HepG2 (cell line): ENCODE measurements around the gene ARL5A. TPM values are rescaled to one million over a fixed set of nuclear protein-coding genes. Genes with fewer than 3 reads are reported as not detected.

ENCODE experiments used
- ELF1 ChIP-seq: sonication (generic); formaldehyde crosslinking; IDR thresholded peaks from 2 replicates; pipeline ENCODE4 v1.4.0; 2020; ENCODE audit warnings: missing genetic modification reagents
- MIER3 ChIP-seq: IDR thresholded peaks from 2 replicates; pipeline ENCODE4 v1.6.1; 2016; ENCODE audit warnings: missing compliant biosample characterization, borderline replicate concordance
- NFE2L1 ChIP-seq: sonication (generic); formaldehyde crosslinking; IDR thresholded peaks from 2 replicates; pipeline ENCODE4 v1.4.0; 2020; ENCODE audit warnings: missing genetic modification reagents, mild to moderate bottlenecking, borderline replicate concordance
- NPAS2 ChIP-seq: sonication (generic); formaldehyde crosslinking; IDR thresholded peaks from 2 replicates; pipeline ENCODE4 v1.8.0; 2022; ENCODE audit warnings: mild to moderate bottlenecking, missing genetic modification reagents, borderline replicate concordance
- NRL ChIP-seq: sonication (generic); formaldehyde crosslinking; IDR thresholded peaks from 2 replicates; pipeline ENCODE4 v1.5.0; 2020; ENCODE audit warnings: missing genetic modification reagents, mild to moderate bottlenecking, moderate library complexity, borderline replicate concordance
- PAX8 ChIP-seq: sonication (generic); formaldehyde crosslinking; IDR thresholded peaks from 2 replicates; pipeline ENCODE4 v1.8.0; 2022; ENCODE audit warnings: mild to moderate bottlenecking, missing genetic modification reagents, borderline replicate concordance
- PCBP2 ChIP-seq: fragments of 200-400 bp; formaldehyde crosslinking; optimal IDR thresholded peaks from 2 replicates; pipeline ENCODE3; 2018; ENCODE audit warnings: low read length, low read depth; ENCODE audit not compliant: poor library complexity, severe bottlenecking
- PRMT3 ChIP-seq: sonication (generic); formaldehyde crosslinking; IDR thresholded peaks from 2 replicates; pipeline ENCODE4 v1.8.1; 2022; ENCODE audit warnings: low read depth, mild to moderate bottlenecking, moderate library complexity, missing genetic modification reagents, borderline replicate concordance
- RBM22 ChIP-seq: fragments of 200-400 bp; formaldehyde crosslinking; optimal IDR thresholded peaks from 2 replicates; pipeline ENCODE3; 2017; ENCODE audit warnings: mild to moderate bottlenecking, low read length, moderate library complexity
- REXO4 ChIP-seq: sonication (generic); formaldehyde crosslinking; IDR thresholded peaks from 2 replicates; pipeline ENCODE4 v1.8.0; 2022; ENCODE audit warnings: missing genetic modification reagents, mild to moderate bottlenecking, borderline replicate concordance
- RFX3 ChIP-seq: IDR thresholded peaks from 2 replicates; pipeline ENCODE4 v1.6.1; 2016; ENCODE audit warnings: missing biosample characterization, missing genetic modification reagents
- RXRA ChIP-seq: sonication (generic); formaldehyde crosslinking; IDR thresholded peaks from 2 replicates; pipeline ENCODE4 v1.5.1; 2020; ENCODE audit warnings: missing genetic modification reagents
- SAFB2 ChIP-seq: sonication (generic); formaldehyde crosslinking; IDR thresholded peaks from 2 replicates; pipeline ENCODE4 v1.5.1; 2020; ENCODE audit warnings: missing genetic modification reagents, low read depth, mild to moderate bottlenecking, borderline replicate concordance
- SMAD1 ChIP-seq: sonication (generic); formaldehyde crosslinking; IDR thresholded peaks from 2 replicates; pipeline ENCODE4 v1.4.0; 2020; ENCODE audit warnings: missing genetic modification reagents, low read depth, mild to moderate bottlenecking, borderline replicate concordance
- SP1 ChIP-seq, 2 experiments: fragments of 450-650 bp in 1 of 2; sonication (generic) in 1 of 2; formaldehyde crosslinking in 1 of 2; IDR thresholded peaks; 2 replicates each; pipeline versions ENCODE4 v1.4.0 to v1.6.1; 2016 to 2020; ENCODE audit warnings: missing genetic modification reagents in 1 of 2
- SP140L ChIP-seq: sonication (generic); formaldehyde crosslinking; IDR thresholded peaks from 2 replicates; pipeline ENCODE4 v1.4.0; 2020; ENCODE audit warnings: missing genetic modification reagents, borderline replicate concordance
- TSC22D2 ChIP-seq: sonication (generic); formaldehyde crosslinking; IDR thresholded peaks from 2 replicates; pipeline ENCODE4 v1.5.1; 2020; ENCODE audit warnings: missing genetic modification reagents, mild to moderate bottlenecking, borderline replicate concordance
- ZC3H13 ChIP-seq: sonication (generic); formaldehyde crosslinking; IDR thresholded peaks from 2 replicates; pipeline ENCODE4 v1.8.1; 2023; ENCODE audit warnings: mild to moderate bottlenecking, missing genetic modification reagents, moderate library complexity
- ZFP41 ChIP-seq: sonication (generic); formaldehyde crosslinking; IDR thresholded peaks from 2 replicates; pipeline ENCODE4 v1.4.0; 2020; ENCODE audit warnings: mild to moderate bottlenecking, missing genetic modification reagents, borderline replicate concordance
- ZFY ChIP-seq: sonication (generic); formaldehyde crosslinking; IDR thresholded peaks from 2 replicates; pipeline ENCODE4 v1.4.0; 2020; ENCODE audit warnings: missing genetic modification reagents
- ZNF24 ChIP-seq: fragments of 450-650 bp; IDR thresholded peaks from 2 replicates; pipeline ENCODE4 v1.6.1; 2017; ENCODE audit warnings: antibody characterized with exemption, mild to moderate bottlenecking
- ZNF451 ChIP-seq: sonication (generic); formaldehyde crosslinking; IDR thresholded peaks from 2 replicates; pipeline ENCODE4 v1.5.0; 2020; ENCODE audit warnings: mild to moderate bottlenecking, missing genetic modification reagents
- ZNF510 ChIP-seq: sonication (generic); formaldehyde crosslinking; IDR thresholded peaks from 2 replicates; pipeline ENCODE4 v1.4.0; 2020; ENCODE audit warnings: low read depth, mild to moderate bottlenecking, missing genetic modification reagents
- ZNF530 ChIP-seq: sonication (generic); formaldehyde crosslinking; IDR thresholded peaks from 2 replicates; pipeline ENCODE4 v1.5.0; 2020; ENCODE audit warnings: low read depth, mild to moderate bottlenecking, missing genetic modification reagents
- ZNF616 ChIP-seq: sonication (generic); formaldehyde crosslinking; IDR thresholded peaks from 2 replicates; pipeline ENCODE4 v1.5.0; 2020; ENCODE audit warnings: low read depth, mild to moderate bottlenecking, missing genetic modification reagents
- ZNF761 ChIP-seq: sonication (generic); formaldehyde crosslinking; conservative IDR thresholded peaks from 2 replicates; pipeline ENCODE4 v1.4.0; 2020; ENCODE audit warnings: mild to moderate bottlenecking, missing genetic modification reagents
- ZNF775 ChIP-seq: sonication (generic); formaldehyde crosslinking; IDR thresholded peaks from 2 replicates; pipeline ENCODE4 v1.4.0; 2020; ENCODE audit warnings: missing genetic modification reagents, mild to moderate bottlenecking, moderate library complexity, borderline replicate concordance
- ZNF850 ChIP-seq: sonication (generic); formaldehyde crosslinking; conservative IDR thresholded peaks from 2 replicates; pipeline ENCODE4 v1.9.0; 2021; ENCODE audit warnings: mild to moderate bottlenecking, missing genetic modification reagents
- ZSCAN12 ChIP-seq: sonication (generic); formaldehyde crosslinking; IDR thresholded peaks from 2 replicates; pipeline ENCODE4 v1.9.0; 2021; ENCODE audit warnings: mild to moderate bottlenecking, missing genetic modification reagents
- polyA plus RNA-seq, 8 experiments: library from polyadenylated mRNA; depleted of rRNA in 3 of 8; stranded (reverse) in 7 of 8; unstranded in 1 of 8; fragments of >200 nt; fragmentation: Illumina TruSeq in 4 of 8; extraction: Trizol in 4 of 8; gene quantifications; 2 replicates each; pipeline versions ENCODE4 v1.2.1 to v1.2.3, GENCODE V29; 2011 to 2016; ENCODE audit warnings: low read depth in 4 of 8, missing spikeins in 1 of 8, mixed read lengths in 1 of 8; ENCODE audit not compliant: insufficient read depth in 1 of 8
- total RNA-seq, 5 experiments: library from RNA; depleted of rRNA; stranded (reverse); fragments of >200 nt; fragmentation: Illumina TruSeq; extraction: Trizol; gene quantifications; 2 replicates each; pipeline ENCODE4 v1.2.3, GENCODE V29; 2016; ENCODE audit warnings: low read depth in 1 of 5
- TF ChIP-seq, protein P1 (sequence below): sonication (generic); IDR thresholded peaks from 2 replicates; pipeline ENCODE4 v1.6.1; 2016; ENCODE audit warnings: low read depth, borderline replicate concordance

Gene ARL5A
- total and polyA plus RNA-seq, 2 of the 13 experiments (the other 11 are each of a cell fraction or from before 2014, with no cell fraction given), result 47.5 to 149 TPM

GRCh38 chr2:151842830-151843690 is 14.8 kb upstream of the ARL5A start (continued):
- TF ChIP-seq NRL (CRISPR knock-in tag), result no peak
- no peak for TF ChIP-seq ZFY
- TF ChIP-seq ZNF761 (CRISPR knock-in tag), result peak; percentile 46; the same call in 1 of the 2 replicates
- no peak for TF ChIP-seq RBM22
- TF ChIP-seq SAFB2 (CRISPR knock-in tag), result no peak
- TF ChIP-seq MIER3 (CRISPR knock-in tag), result peak; percentile 16; the same call in 1 of the 2 replicates
- TF ChIP-seq ZNF775 (CRISPR knock-in tag), result 0 out of 2 replicates have a peak, but pooled peaks have one; percentile 54
- TF ChIP-seq RFX3 (CRISPR knock-in tag), result no peak
- TF ChIP-seq REXO4 (CRISPR knock-in tag), result no peak
- TF ChIP-seq ZNF530 (CRISPR knock-in tag), result no peak
- TF ChIP-seq PCBP2, result no peak
- TF ChIP-seq SMAD1 (CRISPR knock-in tag), result no peak
- TF ChIP-seq, protein P1, sequence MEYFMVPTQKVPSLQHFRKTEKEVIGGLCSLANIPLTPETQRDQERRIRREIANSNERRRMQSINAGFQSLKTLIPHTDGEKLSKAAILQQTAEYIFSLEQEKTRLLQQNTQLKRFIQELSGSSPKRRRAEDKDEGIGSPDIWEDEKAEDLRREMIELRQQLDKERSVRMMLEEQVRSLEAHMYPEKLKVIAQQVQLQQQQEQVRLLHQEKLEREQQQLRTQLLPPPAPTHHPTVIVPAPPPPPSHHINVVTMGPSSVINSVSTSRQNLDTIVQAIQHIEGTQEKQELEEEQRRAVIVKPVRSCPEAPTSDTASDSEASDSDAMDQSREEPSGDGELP, result peak; percentile 77
- no peak for TF ChIP-seq ZSCAN12 (CRISPR knock-in tag)
- no peak for TF ChIP-seq TSC22D2
- no peak for TF ChIP-seq SP1 (IDR thresholded peaks at IDR 0.05)
- TF ChIP-seq SP1 (CRISPR knock-in tag; IDR thresholded peaks at IDR 0.05), result no peak
- no peak for TF ChIP-seq ZNF850 (CRISPR knock-in tag)
- TF ChIP-seq RXRA (CRISPR knock-in tag), result no peak; the same call in 1 of the 2 replicates
- no peak for TF ChIP-seq ZFP41 (CRISPR knock-in tag)
- TF ChIP-seq PAX8 (CRISPR knock-in tag), result no peak
- no peak for TF ChIP-seq ZNF451 (CRISPR knock-in tag)
- no peak for TF ChIP-seq ZNF616 (CRISPR knock-in tag)
- TF ChIP-seq NPAS2 (CRISPR knock-in tag), result no peak
- peak; percentile 87; the same call in 1 of the 2 replicates for TF ChIP-seq ZNF510
- TF ChIP-seq NFE2L1 (CRISPR knock-in tag), result no peak
- TF ChIP-seq ZNF24, result no peak
- TF ChIP-seq PRMT3 (CRISPR knock-in tag), result no peak
- peak; percentile 64; the same call in 1 of the 2 replicates for TF ChIP-seq ELF1 (CRISPR knock-in tag)
- no peak for TF ChIP-seq ZC3H13 (CRISPR knock-in tag)
- TF ChIP-seq SP140L (CRISPR knock-in tag), result no peak
